T-helper 22 cell (primary cell): ENCODE results near the gene KRTAP1-4.
"Not testable (repeated sequence)": the region's sequence is repeated elsewhere in the genome, so short reads cannot be mapped to it uniquely, and the experiment has no call there.

Experiments used
- DNase-seq: peaks from one replicate; pipeline ENCODE4 v3.0.0-alpha.2; 2020; ENCODE audit warnings: low read depth

Gene KRTAP1-4

GRCh38 chr17:41046735-41047465 lies 16.9 kb upstream of the KRTAP1-4 start, which contains the start of gene KRTAP2-1:
TSS of gene KRTAP2-1 (minus strand) at chr17:41047316. CDS start at chr17:41047267, 49 bp downstream.
- not testable (repeated sequence) for DNase-seq

DNA sequence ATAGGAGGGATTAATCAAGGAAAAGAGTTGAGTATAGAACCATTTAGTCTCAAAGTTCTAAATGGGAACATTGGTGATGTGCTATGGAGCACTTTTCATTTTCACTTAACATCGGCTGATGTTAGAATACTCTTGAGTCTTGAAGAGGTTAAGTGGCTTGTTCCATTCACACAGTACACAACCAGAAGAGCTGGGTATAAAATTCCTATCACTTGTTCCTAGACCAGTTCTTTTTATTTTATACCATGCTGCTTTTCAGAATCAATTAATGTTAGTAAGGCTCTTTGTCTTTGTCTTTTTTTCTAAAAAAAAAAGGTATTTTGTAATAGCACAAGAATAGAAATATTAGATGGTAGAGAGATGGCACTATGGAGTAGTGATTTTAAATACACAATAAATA lies 13.0 kb upstream of the KRTAP1-4 start:
- no peak for DNase-seq

- not testable (repeated sequence) for DNase-seq
Observed at GRCh38 chr17:41040783-41041571, 11.0 kb upstream of the KRTAP1-4 start, which contains the start of gene KRTAP1-1. TSS of gene KRTAP1-1 (minus strand) at chr17:41041450. CDS start at chr17:41041397, 53 bp downstream.

DNA sequence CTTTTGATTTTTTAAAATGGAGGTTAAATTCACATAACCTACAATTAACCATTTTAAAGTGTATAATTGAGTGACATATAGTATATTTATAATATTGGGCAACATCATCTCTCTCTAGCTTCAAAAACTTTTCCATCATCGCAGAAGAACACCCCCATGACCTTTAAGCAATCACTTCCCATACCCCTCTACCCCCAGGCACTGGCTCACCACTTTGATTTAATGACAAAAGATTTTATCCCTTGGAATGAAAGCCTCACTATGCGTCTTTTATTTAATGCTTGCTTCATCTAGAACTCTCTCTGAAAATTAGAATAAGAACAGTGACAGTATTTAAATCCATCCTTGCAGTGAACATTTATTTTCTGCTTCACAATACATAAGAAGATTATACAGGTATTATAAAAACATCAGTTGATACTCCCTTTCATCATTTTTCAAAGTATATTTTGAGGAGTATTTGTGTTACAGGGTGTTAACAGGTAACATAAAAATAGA lies 7.9 kb upstream of the KRTAP1-4 start:
- DNase-seq = no peak

- not testable (repeated sequence) for DNase-seq
Observed at GRCh38 chr17:41034346-41034935, 4.4 kb upstream of the KRTAP1-4 start, which contains the start of gene KRTAP1-3. TSS of gene KRTAP1-3 (minus strand) at chr17:41034874. CDS start at chr17:41034821, 53 bp downstream.

DNA sequence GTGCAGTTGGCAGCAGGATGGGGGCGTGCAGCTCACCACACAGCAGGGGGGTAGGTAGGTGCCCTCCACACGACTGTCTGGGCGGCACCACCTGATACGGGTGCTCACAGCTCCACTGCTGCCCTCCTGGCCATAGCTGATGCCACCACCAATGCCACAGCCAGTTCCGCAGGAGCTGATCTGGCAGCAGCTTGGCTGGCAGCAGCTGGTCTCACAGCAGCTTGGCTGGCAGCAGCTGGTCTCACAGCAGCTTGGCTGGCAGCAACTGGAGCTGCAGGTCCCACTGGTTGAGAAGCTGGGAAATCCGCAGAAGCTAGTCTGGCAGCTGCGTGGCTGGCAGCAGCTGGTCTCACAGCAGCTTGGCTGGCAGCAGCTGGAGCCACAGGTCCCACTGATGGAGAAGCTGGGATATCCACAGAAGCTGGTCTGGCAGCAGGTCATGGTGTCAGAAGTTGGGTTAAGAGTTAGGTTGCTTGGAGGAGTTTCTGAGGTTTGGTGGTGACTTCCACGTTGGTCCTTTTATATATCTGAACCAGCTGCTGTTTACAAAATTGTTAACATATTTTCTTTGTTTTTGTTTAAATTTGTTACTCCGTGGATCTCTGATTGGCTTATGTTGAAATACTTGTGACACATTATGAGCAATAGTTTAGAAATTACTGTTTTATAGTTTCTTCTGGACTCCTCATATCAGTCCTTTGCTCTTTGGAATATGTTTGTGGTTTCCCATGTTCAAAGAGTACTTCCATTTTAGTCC lies 3.1 kb downstream of the KRTAP1-4 start, which contains the start of gene KRTAP1-5:
Gene KRTAP1-5, minus strand, starts transcription at position 494 of the 757 bp plus-strand sequence. Its CDS starts 53 bp downstream, at position 441.
- no peak for DNase-seq

DNA sequence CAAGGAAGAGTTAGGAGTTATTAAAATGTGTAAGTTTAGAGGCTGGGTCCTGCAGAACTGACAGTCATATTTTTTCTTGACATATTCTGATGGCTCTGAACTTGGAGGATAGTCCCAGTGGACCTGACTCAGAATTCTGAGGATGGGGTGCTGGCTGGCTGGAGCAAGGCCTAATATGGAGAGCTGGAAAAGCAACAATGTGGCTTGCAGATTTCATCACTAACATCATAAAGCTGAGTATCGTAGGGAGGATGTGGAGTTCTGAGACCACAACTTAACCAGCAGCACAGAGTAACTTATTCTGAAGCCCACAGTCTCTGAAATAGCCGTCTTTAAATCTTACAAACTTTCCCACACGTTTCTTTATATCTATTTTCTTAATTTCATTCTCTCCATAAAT lies 5.3 kb downstream of the KRTAP1-4 start:
- DNase-seq = no peak

GRCh38 chr17:41020336-41020735 lies 9.7 kb downstream of the KRTAP1-4 start:
- DNase-seq = no peak

GRCh38 chr17:41019415-41019814 lies 10.6 kb downstream of the KRTAP1-4 start:
- no peak for DNase-seq

GRCh38 chr17:41018541-41018940 lies 11.5 kb downstream of the KRTAP1-4 start:
- DNase-seq = no peak

DNA sequence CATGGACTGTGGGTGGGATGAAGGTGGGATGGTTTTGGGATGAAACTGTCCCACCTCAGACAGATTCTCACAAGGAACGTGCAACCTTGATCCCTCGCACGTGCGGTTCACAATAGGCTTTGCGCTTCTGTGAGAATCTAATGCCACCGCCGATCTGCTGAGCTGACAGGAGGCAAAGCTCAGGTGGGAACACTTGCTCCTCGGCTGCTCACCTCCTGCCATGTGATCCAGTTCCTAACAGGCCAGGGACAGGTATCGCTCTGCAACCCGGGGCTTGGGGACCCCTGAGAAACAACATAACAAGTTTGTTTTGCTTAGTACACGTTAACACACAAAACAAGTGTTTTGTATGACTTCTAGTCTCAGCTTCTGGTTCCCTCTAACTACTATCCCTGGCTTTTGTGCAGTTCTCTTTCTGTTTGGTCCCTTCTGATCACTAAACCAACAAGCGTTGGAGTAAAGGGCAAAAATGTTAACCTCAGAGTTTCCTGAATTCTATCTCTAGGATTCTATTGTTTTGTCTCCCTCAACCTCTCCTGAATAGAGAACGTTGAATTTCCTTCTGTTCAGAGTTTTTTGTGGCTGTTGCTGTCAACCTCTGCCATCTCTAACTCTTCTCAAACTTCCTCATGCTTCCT lies 13.3 kb downstream of the KRTAP1-4 start:
- no peak for DNase-seq

DNA sequence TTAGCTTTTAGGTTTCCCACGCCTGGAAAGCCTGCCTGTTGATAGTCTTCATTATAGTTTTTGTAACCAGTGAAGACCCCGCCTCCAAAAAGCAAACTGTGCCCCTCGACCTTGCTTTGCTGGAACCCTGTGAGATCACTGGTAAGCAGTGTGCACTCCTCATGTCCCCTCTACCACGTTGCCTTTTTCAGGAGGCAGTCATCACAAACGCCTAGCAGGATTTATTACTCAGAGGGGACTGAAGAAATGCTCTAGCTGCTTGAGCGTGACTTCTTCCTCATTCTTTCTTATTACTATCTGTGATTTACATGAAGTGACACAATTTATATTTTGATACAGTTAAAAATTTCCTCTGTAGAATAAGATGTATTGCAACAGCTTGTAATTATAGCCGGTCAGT lies 14.5 kb downstream of the KRTAP1-4 start:
- DNase-seq = no peak

DNA sequence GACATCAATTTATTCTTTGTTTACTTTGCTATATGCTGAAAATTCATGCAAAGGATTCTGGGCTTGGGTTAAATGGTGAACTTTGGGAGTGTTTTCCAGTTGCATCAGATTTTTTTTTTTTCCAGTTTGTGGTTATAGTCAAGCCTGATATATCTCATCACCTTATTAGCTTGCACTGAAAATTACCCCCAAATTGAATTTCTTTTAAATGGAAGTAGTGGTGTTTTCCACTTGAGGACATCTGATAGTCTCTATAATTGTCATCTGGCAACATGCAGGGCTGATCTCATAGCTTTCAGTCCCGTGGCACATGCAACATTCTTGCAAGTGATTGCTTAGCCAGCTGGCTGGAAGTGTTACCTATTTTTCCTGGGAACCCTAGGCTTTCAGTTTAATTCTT lies 16.4 kb downstream of the KRTAP1-4 start:
- DNase-seq = no peak

- DNase-seq = no peak
Observed at GRCh38 chr17:41013181-41013580, 16.8 kb downstream of the KRTAP1-4 start.

GRCh38 chr17:41012326-41013120 lies 17.5 kb downstream of the KRTAP1-4 start:
- DNase-seq = no peak

DNA sequence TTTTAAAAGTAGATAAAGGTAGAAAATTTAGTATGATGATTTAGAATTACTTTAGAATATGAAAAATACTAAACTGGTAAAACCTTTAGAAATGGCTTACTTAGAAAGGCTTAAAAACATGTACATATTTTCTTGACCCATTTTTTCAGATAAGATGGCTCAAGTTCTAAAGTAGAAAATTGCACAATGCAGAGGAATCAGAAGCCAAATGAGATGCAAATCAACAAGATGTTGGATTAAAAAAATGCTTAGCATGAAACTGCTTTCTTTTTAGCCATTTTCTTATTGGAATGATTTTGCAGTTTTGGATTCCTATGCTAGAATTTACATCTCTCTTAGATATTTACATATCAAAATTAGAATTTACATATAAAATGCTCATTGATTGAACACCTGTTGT lies 19.6 kb downstream of the KRTAP1-4 start:
- DNase-seq = no peak

GRCh38 chr17:41009936-41010335 lies 20.1 kb downstream of the KRTAP1-4 start:
- no peak for DNase-seq

DNA sequence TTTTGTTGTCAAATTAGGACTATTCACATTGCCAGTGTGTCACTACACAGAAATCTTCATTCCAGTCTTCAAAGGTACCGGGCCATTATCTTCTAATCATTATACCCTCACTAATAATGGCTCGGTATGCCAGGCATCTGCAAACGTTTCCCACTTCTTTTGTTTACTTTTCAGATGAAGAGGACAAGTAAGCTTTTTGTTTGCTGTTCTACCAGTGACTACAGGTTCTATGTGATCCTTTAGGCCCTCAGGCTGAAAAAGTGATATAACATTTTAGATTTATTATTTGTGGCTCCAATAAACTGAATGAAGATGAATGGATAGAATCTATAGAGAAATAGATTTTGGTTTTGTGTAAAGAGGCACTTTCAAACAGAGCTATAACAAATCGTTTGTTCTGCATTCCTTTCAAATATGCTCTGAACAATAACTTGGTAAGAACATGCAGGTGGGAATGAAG lies 20.7 kb downstream of the KRTAP1-4 start:
- no peak for DNase-seq

- no peak for DNase-seq
Observed at GRCh38 chr17:41008811-41009210, 21.2 kb downstream of the KRTAP1-4 start, which contains the start of gene KRTAP3-1. TSS of gene KRTAP3-1 (minus strand) at chr17:41009128. CDS start at chr17:41009074, 54 bp downstream.

DNA sequence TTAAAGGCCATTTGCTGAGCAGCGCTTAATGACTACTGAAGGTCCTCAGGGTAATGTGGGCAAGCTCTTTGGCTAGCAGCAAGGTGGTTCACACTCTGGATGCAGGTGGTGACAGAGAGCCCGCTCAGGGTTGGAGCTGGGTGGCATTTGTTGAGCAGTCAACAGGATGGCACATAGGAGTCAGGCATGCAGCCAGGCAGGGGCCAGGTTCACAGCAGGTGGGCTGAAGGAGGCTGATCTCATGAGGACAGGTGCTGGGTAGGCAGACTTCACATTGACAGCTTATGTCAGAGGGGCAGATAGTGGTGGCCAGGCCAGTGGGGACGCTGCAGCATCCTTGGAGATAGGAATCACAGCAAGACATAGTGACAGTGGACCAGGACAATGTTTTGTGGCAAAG lies 25.6 kb downstream of the KRTAP1-4 start:
- no peak for DNase-seq
